ENCODE measurements around the gene TMEM69.
"Not testable (repeated sequence)": the region's sequence is repeated elsewhere in the genome, so short reads cannot be mapped to it uniquely, and the experiment has no call there.

TMEM69 gene

GRCh38 chr1:45687754-45688740 is at the start of gene TMEM69:
TSS of gene TMEM69 (plus strand) at chr1:45688181. CDS start at chr1:45691069, 2,888 bp downstream.
- peak; percentile 95 for DNase-seq

GRCh38 chr1:45640293-45640692 is 47.7 kb upstream of the TMEM69 start:
- no peak for DNase-seq

GRCh38 chr1:45643321-45643720 is 44.7 kb upstream of the TMEM69 start:
- no peak for DNase-seq

GRCh38 chr1:45643978-45644377 is 44.0 kb upstream of the TMEM69 start:
- DNase-seq, result peak; percentile 71

- no peak for DNase-seq
Observed at GRCh38 chr1:45644661-45645060, 43.3 kb upstream of the TMEM69 start.

- DNase-seq, result no peak
Observed at GRCh38 chr1:45647248-45648021, 40.5 kb upstream of the TMEM69 start.

- DNase-seq, result no peak
Observed at GRCh38 chr1:45654540-45655280, 33.3 kb upstream of the TMEM69 start.

GRCh38 chr1:45656573-45657226 is 31.3 kb upstream of the TMEM69 start:
- no peak for DNase-seq

GRCh38 chr1:45658171-45658570 is 29.8 kb upstream of the TMEM69 start:
- no peak for DNase-seq

GRCh38 chr1:45659222-45659621 is 28.8 kb upstream of the TMEM69 start:
- no peak for DNase-seq

GRCh38 chr1:45660336-45660735 is 27.6 kb upstream of the TMEM69 start:
- DNase-seq, result no peak

GRCh38 chr1:45666836-45667235 is 21.1 kb upstream of the TMEM69 start:
- DNase-seq, result no peak

GRCh38 chr1:45667321-45668111 is 20.5 kb upstream of the TMEM69 start:
- DNase-seq, result no peak

GRCh38 chr1:45668526-45668925 is 19.5 kb upstream of the TMEM69 start:
- no peak for DNase-seq

- DNase-seq, result no peak
Observed at GRCh38 chr1:45669379-45669778, 18.6 kb upstream of the TMEM69 start.

- no peak for DNase-seq
Observed at GRCh38 chr1:45669859-45670655, 17.9 kb upstream of the TMEM69 start.

GRCh38 chr1:45673956-45674355 is 14.0 kb upstream of the TMEM69 start:
- no peak for DNase-seq

GRCh38 chr1:45674478-45674877 is 13.5 kb upstream of the TMEM69 start:
- DNase-seq, result no peak

GRCh38 chr1:45676553-45676952 is 11.4 kb upstream of the TMEM69 start:
- DNase-seq, result not testable (repeated sequence)

GRCh38 chr1:45677751-45678245 is 10.2 kb upstream of the TMEM69 start:
- DNase-seq, result no peak

- DNase-seq, result no peak
Observed at GRCh38 chr1:45678489-45678888, 9.5 kb upstream of the TMEM69 start.
